Astrocyte of the cerebellum (primary cell): ENCODE measurements around the gene NMT1.

Source experiments
- DNase-seq: peaks from one replicate; pipeline ENCODE4 v3.0.0-alpha.2; 2011; ENCODE audit warnings: low read depth
- H3K4me3 ChIP-seq: 2 replicates; pipeline ENCODE4 v1.5.1; 2011; ENCODE audit warnings: mild to moderate bottlenecking, low read depth, low read length, moderate library complexity
- CTCF ChIP-seq: IDR thresholded peaks from 2 replicates; pipeline ENCODE4 v1.5.1; 2012; ENCODE audit warnings: low read length, low read depth, moderate library complexity, mild to moderate bottlenecking; ENCODE audit errors: missing control alignments
- in situ Hi-C: cut with HindIII; loops from 2 replicates; pipeline ENCODE4 v1.10.0; 2017; ENCODE audit warnings: low sequenced_read_pairs

NMT1 gene

GRCh38 chr17:45061606-45062205 is 589 bp downstream of the NMT1 start:
- no peak for TF ChIP-seq CTCF
- in situ Hi-C loops: no loop called here
- no peak for DNase-seq
- peak overlapping the region; percentile 60 for H3K4me3 ChIP-seq

DNA sequence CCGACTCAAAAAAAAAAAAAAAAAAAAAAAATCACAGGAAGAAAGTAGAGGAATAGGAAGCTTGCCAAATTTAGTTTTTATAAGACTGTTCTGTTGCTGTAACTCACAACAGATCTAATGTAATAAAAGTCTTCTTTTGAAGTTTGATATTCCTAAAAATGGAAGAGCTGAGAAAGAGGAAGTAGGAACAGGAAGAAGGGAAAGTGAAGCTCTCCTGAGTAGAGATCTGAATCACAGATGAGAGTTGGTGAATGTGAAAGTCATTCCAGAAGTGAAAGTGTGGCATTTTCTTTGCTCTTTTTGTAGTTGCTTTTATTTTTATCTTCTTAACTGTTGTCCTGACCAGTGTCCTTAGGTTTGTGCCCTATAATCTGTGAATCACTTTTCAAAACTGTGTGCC is 2.1 kb downstream of the NMT1 start:
- TF ChIP-seq CTCF: no peak
- H3K4me3 ChIP-seq: no peak overlapping the region
- in situ Hi-C loops: no loop called here
- DNase-seq: no peak

DNA sequence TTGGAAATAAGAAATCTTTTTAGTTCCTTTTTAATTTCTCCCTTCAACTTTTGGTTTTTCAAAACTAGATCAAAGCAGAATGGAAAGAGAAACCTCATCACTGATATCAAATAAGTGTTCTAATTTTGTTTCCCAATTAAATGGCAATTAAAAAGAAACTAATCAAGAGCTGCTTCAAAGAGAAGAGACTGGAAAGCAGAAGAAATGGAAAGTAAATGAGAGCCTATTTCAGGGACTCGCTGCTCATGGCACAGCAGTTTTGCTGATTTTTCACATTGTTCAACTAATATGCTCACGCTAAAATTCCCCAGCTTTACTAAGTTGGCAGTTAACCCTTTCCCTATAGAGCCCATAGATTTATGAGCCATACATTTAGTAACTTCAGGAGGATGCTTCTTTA is 6.5 kb downstream of the NMT1 start:
- TF ChIP-seq CTCF: no peak
- in situ Hi-C loops: no loop called here
- no peak overlapping the region for H3K4me3 ChIP-seq
- no peak for DNase-seq

GRCh38 chr17:45070001-45070400 is 8.9 kb downstream of the NMT1 start:
- in situ Hi-C loops: no loop called here
- H3K4me3 ChIP-seq: no peak overlapping the region
- TF ChIP-seq CTCF: no peak
- no peak for DNase-seq

DNA sequence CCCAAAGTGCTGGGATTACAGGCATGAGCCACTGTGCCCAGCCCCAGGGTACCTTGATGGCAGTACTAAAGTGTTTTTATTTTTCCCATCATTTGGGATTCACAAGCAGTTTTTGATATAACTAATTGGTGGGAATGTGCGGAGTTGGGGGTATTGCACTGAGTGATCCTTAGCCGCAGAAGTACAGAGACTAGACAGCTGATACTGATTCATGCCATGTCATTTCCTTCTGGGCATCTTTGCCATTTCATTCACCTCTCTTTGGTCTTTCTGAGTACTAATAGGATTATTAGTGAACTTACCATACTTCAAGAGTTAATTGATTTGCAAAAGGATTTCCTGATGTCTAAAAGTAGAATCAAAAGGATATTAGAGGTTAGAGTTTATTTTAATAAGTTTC is 9.7 kb downstream of the NMT1 start:
- in situ Hi-C loops: no loop called here
- H3K4me3 ChIP-seq: no peak overlapping the region
- TF ChIP-seq CTCF: no peak
- no peak for DNase-seq

DNA sequence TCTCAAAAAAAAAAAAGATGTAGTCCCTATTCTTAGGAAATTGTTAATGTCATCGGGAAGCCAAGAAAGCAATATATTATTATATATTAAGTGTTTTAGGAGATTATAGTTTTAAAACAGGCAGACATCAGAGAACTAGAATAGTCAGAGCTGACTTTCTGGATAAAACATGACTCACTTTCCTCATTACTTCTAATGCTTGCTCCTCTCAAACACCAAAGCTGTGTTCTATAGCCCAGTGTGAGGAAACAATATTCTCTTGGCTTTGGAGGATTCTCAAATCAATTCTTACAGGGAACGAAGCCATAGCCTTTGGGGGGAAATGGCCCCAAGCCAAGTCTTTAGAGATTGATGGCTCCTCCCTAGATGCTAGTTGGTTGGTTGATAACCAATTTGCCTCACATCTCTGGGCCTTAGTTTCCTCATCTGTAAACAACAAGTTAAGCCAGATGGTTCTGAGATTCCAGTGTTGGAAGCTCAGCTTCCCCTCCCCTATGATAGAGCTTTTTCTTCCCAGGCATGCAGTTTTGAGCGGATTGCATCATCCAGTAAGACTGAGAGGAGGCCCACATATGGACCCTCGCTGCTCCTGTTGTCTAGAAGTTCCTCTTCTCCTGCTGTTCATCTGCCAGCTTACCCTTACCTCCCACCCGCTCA is 12.4 kb downstream of the NMT1 start:
- DNase-seq: no peak
- no peak for TF ChIP-seq CTCF
- no peak overlapping the region for H3K4me3 ChIP-seq
- in situ Hi-C loops: no loop called here
